Activated T-helper 2 cell treated with anti-CD3 and anti-CD28 coated beads, Interferon-gamma antibody, Interleukin-2, Interleukin-4, amounts not matched to agents 10 μg/mL and 5 μg/mL and 100 μg/mL, durations not matched to agents 14 hours and 24 hours and 36 hours (primary cell): ENCODE measurements around the gene PDE2A. TPM values are rescaled to one million over a fixed set of nuclear protein-coding genes. Genes with fewer than 3 reads are reported as not detected.

Experiments used
- DNase-seq: peaks from one replicate; pipeline ENCODE4 v3.0.0; 2021; ENCODE audit warnings: low spot score
- H3K27ac Mint-ChIP-seq: one replicate; pipeline ENCODE4 v1.8.0; 2021; ENCODE audit warnings: mixed read lengths
- H3K27me3 Mint-ChIP-seq: one replicate; pipeline ENCODE4 v1.8.0; 2021; ENCODE audit warnings: low read depth, mixed read lengths
- H3K36me3 Mint-ChIP-seq: one replicate; pipeline ENCODE4 v1.8.0; 2021; ENCODE audit warnings: low read depth, mixed read lengths
- H3K4me1 Mint-ChIP-seq: one replicate; pipeline ENCODE4 v1.8.0; 2021; ENCODE audit warnings: low read depth, mixed read lengths
- H3K4me3 Mint-ChIP-seq: one replicate; pipeline ENCODE4 v1.8.0; 2021; ENCODE audit warnings: low read depth, mild to moderate bottlenecking, moderate library complexity, mixed read lengths
- H3K9me3 Mint-ChIP-seq: one replicate; pipeline ENCODE4 v1.8.0; 2021; ENCODE audit warnings: mixed read lengths
- intact Hi-C: fragments of 100-400 bp; cut with micrococcal nuclease; formaldehyde crosslinking; loops from one replicate; pipeline ENCODE4 v1.15.1; 2023
- total RNA-seq: library from RNA; stranded (reverse); gene quantifications from 2 replicates; pipeline ENCODE4 v1.2.3, GENCODE V29; 2022

PDE2A gene
- total RNA-seq, 1 donor from 2014 or later, result 0.62 TPM

- intact Hi-C loops, result loop anchor here (1.0 kb wide), 1 partner anchor 53 kb away; no protein-coding TSS in a partner anchor
- peaks cover 63% of the 10 kb centered on the region for H3K27me3 Mint-ChIP-seq
These were observed 84.1 kb downstream of the PDE2A start for GRCh38 chr11:72589802-72590761.

DNA sequence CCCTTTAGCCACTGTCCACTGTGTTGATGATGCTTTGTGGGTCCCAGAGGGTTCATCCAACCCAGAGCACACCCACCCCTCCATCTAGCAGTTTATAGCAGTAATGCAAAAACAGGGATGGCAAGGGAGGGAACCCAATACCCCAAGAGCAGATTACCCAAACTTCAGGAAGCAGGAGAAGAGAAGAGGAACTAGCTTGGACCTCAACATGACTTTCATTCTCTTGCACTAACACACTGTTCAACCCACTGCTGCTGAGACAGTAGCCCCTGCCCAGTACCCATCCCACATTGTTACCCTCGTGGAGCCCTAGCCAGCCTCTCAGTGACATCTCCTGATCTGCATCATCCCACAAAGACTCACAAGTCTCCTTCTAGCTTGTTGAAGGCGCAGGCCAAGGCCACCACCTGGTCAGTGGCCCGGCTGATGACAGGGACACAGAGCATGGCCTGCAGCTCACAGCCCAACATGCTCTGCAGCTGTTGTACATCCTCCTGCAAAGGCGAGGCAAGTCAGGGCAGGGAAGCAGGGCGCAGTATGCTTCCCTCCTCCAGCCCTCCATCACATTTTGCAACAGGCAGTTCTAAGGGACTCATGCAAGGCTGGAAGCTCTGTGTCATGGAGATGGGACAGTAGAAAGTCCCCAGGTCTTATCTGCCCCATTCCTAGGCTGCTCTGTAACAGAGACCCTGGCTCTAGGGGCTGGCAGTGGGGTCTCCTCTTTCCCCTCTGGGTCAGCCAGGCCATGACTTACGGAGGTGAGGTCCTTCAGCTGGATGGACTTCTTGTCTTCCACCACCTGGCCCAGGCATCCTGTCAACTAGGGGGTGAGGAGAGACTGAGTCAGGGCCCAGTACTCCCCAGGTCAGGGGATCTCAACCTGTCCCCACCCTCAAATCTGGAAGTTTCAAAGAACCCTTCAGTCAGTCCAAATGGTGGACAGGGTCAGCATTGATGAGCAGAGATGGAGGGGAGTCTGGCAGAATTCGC lies 85.5 kb downstream of the PDE2A start:
- peaks cover 31% of the 10 kb centered on the region for H3K4me1 Mint-ChIP-seq
- no peak overlapping the region for H3K4me3 Mint-ChIP-seq

More at GRCh38 chr11:72589802-72590761, 84.1 kb downstream of the PDE2A start:
- H3K4me3 Mint-ChIP-seq, result no peak overlapping the region
- no peaks in the 10 kb centered on the region for H3K36me3 Mint-ChIP-seq
- H3K4me1 Mint-ChIP-seq, result peaks cover 25% of the 10 kb centered on the region
- no peak overlapping the region for H3K27ac Mint-ChIP-seq
- no peaks in the 10 kb centered on the region for H3K9me3 Mint-ChIP-seq
- peak; percentile 24 for DNase-seq

DNA sequence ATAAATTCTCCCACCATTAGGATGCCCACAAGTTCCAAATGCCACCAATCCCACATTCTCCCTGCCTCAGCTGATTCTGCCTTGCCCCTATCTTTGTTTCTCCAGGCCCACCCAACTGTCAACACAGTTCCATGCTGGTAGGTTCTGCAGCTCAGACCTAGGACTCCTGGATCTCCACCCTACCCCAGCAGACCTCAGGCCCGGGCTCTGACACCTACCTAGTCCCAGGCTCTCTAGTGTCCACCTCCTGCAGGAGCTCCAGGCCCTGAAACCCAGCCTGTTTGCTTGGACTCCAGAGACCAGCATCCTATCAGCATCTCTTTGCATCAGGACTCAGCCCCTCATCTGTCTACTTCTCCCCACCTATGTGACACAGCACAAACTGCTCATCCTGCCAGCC lies 86.5 kb downstream of the PDE2A start:
- intact Hi-C loops, result no loop called here
- DNase-seq, result no peak
- no peaks in the 10 kb centered on the region for H3K9me3 Mint-ChIP-seq
- H3K27ac Mint-ChIP-seq, result no peak overlapping the region
- H3K36me3 Mint-ChIP-seq, result no peaks in the 10 kb centered on the region
- H3K27me3 Mint-ChIP-seq, result peaks cover 68% of the 10 kb centered on the region
- H3K4me3 Mint-ChIP-seq, result no peak overlapping the region
- H3K4me1 Mint-ChIP-seq, result peaks cover 31% of the 10 kb centered on the region

More for the DNA sequence above, 85.5 kb downstream of the PDE2A start:
- Mint-ChIP-seq H3K9me3 (no peaks in the 10 kb centered on the region), H3K36me3 (no peaks in the 10 kb centered on the region), H3K27ac (no peak overlapping the region), H3K27me3 (peaks cover 68% of the 10 kb centered on the region)
- intact Hi-C loops, result loop anchor here (1.0 kb wide), 1 partner anchor 55 kb away; no protein-coding TSS in a partner anchor
- DNase-seq, result no peak

DNA sequence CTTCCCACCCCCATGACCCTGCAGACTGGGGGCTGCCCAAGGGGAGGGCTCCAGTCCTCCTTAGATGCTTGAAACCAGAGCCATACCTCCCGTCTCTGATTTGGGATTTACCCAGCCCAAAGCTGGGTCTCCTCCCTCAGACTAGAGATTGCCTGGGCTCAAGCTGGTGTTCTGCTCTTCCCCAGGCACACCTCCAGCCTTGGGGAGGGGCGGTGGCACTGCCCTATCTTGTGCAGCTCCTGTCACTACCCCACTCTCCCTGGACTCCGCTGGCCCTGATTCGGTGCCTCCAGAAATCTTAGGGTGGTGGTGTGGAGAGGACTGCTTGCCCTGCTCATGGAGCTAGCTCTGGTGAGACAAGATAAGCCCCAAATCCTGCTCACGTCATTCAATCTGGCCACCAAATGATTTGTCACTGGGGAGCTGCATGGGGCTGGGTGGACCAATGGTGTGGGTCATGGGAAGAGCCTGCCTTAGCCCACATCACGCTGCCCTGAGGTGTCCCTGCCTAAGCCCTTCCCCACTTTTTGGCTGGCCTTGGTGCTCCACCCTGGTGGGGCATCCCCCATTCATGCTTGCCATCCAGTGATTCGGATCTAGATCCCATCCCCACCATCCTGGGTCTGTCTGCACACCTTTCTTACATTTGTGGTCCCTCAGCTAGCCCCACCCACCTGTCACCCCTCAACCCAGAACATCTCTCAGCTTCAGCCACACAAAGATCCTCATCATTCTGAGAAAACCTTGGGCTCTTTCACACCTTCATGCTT lies 87.7 kb downstream of the PDE2A start:
- Mint-ChIP-seq H3K27ac (no peak overlapping the region), H3K4me1 (peaks cover 19% of the 10 kb centered on the region), H3K36me3 (no peaks in the 10 kb centered on the region), H3K9me3 (no peaks in the 10 kb centered on the region), H3K4me3 (no peak overlapping the region), H3K27me3 (peaks cover 57% of the 10 kb centered on the region)
- intact Hi-C loops, result no loop called here
- no peak for DNase-seq

GRCh38 chr11:72585762-72586311 lies 88.4 kb downstream of the PDE2A start:
- DNase-seq, result peak; percentile 55
- intact Hi-C loops, result loop anchor here (1.0 to 2.0 kb wide), 3 partner anchors 57 to 104 kb away; no protein-coding TSS in a partner anchor
- H3K4me3 Mint-ChIP-seq, result peak overlapping the region; percentile 40
- no peaks in the 10 kb centered on the region for H3K36me3 Mint-ChIP-seq
- peaks cover 51% of the 10 kb centered on the region for H3K27me3 Mint-ChIP-seq
- no peak overlapping the region for H3K27ac Mint-ChIP-seq
- H3K4me1 Mint-ChIP-seq, result peaks cover 18% of the 10 kb centered on the region
- no peaks in the 10 kb centered on the region for H3K9me3 Mint-ChIP-seq

- intact Hi-C loops, result loop anchor here (1.0 to 2.0 kb wide), 3 partner anchors 58 to 103 kb away; no protein-coding TSS in a partner anchor
- Mint-ChIP-seq H3K9me3 (no peaks in the 10 kb centered on the region), H3K27ac (no peak overlapping the region), H3K36me3 (no peaks in the 10 kb centered on the region), H3K4me1 (peaks cover 15% of the 10 kb centered on the region), H3K27me3 (peaks cover 47% of the 10 kb centered on the region), H3K4me3 (peak overlapping the region; percentile 75)
- no peak for DNase-seq
These were observed 89.2 kb downstream of the PDE2A start for GRCh38 chr11:72584939-72585597.

GRCh38 chr11:72584293-72584938 lies 89.8 kb downstream of the PDE2A start:
- Mint-ChIP-seq H3K4me3 (peak overlapping the region; percentile 75), H3K36me3 (no peaks in the 10 kb centered on the region), H3K27ac (no peak overlapping the region), H3K9me3 (no peaks in the 10 kb centered on the region), H3K27me3 (peaks cover 41% of the 10 kb centered on the region), H3K4me1 (peaks cover 13% of the 10 kb centered on the region)
- DNase-seq, result peak; percentile 40
- intact Hi-C loops, result loop anchor here (2.0 kb wide), 1 partner anchor 98 kb away; no protein-coding TSS in a partner anchor

GRCh38 chr11:72583616-72584292 lies 90.5 kb downstream of the PDE2A start:
- Mint-ChIP-seq H3K27ac (no peak overlapping the region), H3K9me3 (no peaks in the 10 kb centered on the region), H3K27me3 (peaks cover 36% of the 10 kb centered on the region), H3K4me3 (peak overlapping the region; percentile 20), H3K36me3 (no peaks in the 10 kb centered on the region), H3K4me1 (peaks cover 13% of the 10 kb centered on the region)
- intact Hi-C loops, result loop anchor here (2.0 kb wide), 1 partner anchor 99 kb away; no protein-coding TSS in a partner anchor
- no peak for DNase-seq

DNA sequence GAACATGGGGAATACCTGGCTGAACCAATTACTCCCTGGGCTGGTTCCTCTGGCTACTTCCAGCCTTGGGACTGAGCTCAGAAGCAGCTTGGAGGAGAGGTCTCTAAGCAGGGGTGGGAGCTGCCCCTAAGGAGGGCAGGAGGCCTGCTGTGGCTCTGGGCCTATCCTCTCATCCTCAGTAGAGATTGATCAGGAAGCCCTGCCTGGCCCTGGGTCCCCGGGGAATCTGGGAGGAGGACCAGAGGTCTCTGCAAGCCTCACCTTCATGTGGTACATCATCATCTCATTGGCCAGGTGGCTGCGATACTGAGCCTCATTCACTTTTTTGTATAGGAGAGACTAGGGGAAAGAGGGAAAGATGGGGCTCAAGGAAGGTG lies 91.1 kb downstream of the PDE2A start:
- Mint-ChIP-seq H3K27ac (no peak overlapping the region), H3K36me3 (no peaks in the 10 kb centered on the region), H3K9me3 (no peaks in the 10 kb centered on the region), H3K4me1 (peaks cover 13% of the 10 kb centered on the region), H3K4me3 (no peak overlapping the region), H3K27me3 (peaks cover 30% of the 10 kb centered on the region)
- intact Hi-C loops, result no loop called here
- DNase-seq, result no peak

DNA sequence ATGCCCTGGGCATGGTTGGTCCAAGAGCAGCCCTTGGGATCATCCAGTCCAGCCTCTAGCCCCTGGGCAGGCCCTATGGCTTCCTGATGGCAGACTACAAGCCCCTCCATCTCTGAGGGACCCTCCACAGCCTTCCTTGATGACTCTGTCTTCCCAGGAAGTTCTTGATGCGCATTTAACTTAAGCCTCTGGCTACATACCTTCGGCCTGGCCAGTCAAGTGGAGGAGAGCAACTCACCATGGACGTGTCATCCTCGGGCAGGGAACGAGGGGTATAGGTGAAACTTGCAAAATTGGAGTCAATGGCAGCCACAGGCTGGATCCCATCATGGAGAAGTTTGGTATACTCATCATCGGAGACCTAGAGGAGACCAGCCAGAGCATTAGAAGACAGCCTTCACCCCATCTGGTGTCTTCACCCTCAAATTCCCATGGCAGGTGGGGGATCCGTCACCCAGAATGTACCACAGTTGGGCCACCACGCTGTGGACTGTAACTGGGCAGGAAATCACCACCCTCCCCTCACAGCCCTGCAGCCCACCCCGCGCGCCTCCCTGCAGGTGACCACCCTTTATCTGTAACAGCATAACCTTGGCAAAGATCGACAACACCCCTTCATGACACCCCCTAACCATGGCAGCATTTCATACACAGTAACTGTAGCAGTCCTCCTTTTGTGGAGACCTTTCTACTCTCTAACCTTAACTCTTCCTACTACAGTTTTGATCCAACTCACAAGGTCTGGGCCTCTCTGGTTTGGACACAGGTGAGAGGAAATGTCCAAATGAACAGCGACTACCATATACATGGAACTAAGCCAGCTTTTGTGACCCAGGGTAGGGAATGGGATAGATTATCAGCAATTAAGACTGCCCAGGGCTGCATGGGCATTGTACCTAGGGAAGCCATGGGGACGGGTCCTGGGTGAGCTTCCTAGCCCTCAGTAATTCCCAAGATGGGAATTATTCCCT lies 91.7 kb downstream of the PDE2A start:
- DNase-seq, result no peak
- Mint-ChIP-seq H3K36me3 (no peaks in the 10 kb centered on the region), H3K27ac (no peak overlapping the region), H3K9me3 (no peaks in the 10 kb centered on the region), H3K4me1 (peaks cover 13% of the 10 kb centered on the region), H3K4me3 (no peak overlapping the region), H3K27me3 (peaks cover 23% of the 10 kb centered on the region)
- intact Hi-C loops, result no loop called here
